GM19372 (cell line): ENCODE data around the gene CUTC.
A peak's percentile ranks its signal among the peaks of the same experiment; 100 is the strongest.
"Not testable (repeated sequence)": the region's sequence is repeated elsewhere in the genome, so short reads cannot be mapped to it uniquely, and the experiment has no call there.

Experiments used
- ATAC-seq: cut with Tn5 transposase; IDR thresholded peaks from one replicate; pipeline ENCODE4 v1.9.1; 2021; ENCODE audit warnings: mild to moderate bottlenecking, low read depth, moderate library complexity; ENCODE audit not compliant: unreplicated experiment

Gene CUTC, protein sequence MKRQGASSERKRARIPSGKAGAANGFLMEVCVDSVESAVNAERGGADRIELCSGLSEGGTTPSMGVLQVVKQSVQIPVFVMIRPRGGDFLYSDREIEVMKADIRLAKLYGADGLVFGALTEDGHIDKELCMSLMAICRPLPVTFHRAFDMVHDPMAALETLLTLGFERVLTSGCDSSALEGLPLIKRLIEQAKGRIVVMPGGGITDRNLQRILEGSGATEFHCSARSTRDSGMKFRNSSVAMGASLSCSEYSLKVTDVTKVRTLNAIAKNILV

DNA sequence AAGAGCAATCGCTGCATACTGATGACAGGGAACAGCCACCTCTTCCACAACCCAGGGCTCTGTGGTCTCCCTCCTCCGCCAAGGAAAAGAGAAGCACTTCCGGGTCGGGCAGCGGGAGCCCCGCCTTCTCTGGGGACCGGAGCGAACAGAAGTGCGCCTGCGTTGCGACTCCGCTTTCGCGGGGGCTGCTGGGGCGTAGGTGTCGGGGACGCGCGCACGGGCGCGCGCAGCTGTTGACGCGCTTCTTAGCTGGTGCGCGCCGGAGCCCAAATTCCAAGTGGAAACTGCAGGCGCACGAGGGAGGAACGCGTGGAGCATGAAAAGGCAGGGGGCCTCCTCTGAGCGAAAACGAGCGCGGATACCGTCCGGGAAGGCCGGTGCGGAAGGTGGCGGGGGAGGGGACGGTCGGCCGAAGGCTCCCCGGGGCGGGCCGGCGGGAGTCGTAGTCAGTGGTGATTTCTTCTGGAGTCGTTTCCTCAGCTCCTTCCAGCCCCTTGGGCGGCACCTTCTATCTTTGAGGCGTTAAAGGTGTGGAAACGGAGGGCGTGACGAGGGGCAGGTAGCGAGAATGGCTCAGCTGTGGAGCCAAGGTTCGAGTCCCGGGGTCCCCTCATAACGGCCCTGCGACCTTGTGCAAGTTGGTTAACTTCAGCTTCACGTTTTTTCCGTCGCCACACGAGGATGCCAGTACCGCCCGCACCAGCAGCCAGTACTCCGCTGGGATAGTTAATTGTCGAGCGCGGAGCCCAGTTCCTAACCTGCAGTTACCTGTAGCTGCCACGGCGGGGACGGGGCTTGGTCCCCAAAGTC is at the start of gene CUTC, which contains the start of gene COX15:
Gene CUTC (plus strand): TSS at position 202 of the 810 bp plus-strand sequence. CDS start 115 bp downstream, at position 317.
Gene COX15 (minus strand): TSS at position 95 of the 810 bp plus-strand sequence. CDS start 78 bp downstream, at position 17.
- ATAC-seq = peak; percentile 78

DNA sequence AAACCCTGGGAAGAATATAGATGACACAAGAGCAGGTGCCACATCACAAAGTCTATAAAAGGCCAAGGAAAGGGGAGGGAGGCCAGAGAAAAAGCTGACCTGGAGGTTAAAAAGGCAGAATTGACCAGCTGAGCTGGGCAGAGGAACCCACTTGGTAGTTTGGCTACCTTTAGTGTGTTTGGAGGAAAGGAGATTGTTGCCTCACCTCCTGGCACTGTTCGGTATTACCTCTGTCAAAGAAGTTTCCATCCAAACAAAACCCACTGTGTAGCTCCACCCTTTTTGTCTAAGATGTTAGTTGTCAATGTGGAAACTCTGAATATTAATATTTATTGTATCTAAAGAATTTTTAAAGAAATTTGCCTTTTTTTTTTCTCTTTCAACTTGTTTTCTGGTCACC is 49.3 kb upstream of the CUTC start:
- ATAC-seq = no peak

- ATAC-seq = peak; percentile 61
Observed at GRCh38 chr10:99685597-99685967, 46.5 kb upstream of the CUTC start.

DNA sequence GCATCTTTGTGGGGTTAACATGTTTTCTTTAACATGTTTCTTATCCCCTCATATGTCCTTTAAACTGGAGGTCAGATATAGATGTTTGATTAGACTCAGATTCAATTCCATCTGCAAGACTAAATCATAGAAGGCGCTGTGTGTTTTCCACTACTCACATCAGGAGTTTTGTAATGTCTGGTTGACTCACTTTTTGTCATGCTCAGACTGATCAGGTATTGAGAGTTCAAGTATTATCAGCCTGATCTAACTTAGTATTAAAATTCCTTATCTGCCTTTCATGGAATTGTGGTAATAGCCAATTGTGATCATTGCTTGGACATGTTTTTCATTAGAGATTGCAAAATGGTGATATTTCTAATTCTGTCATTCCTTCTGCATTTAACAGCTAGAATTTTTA is 42.6 kb upstream of the CUTC start:
- no peak for ATAC-seq

DNA sequence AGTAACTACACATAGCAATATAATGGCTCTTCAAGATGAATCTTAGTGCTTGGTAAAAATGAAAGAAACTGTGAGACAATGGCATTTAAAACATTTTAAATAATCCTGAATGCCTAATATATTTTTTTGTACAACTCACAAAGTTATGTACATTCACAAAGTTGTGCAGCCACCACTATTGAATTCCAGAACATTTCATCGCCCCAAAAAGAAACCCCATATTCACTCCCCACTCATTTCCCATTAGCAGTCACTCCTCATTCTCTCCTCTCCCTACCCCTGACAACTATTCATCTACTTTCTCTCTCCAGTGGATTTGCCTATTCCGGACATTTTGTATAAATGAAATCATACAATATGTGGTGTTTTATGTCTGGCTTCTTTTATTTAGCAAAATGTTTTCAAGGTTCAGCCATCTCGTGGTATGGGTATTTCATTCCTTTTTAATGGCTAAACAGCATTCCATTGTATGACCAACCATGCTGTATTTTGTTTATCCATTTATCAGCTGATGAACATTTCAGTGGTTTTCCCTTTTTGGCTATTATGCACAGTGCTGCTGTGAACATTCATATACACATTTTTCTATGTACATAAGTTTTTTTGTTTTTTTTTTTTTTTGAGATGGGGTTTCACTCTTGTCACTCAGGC is 38.0 kb upstream of the CUTC start:
- ATAC-seq = no peak

GRCh38 chr10:99695761-99696160 is 36.3 kb upstream of the CUTC start:
- no peak for ATAC-seq

- ATAC-seq = no peak
Observed at GRCh38 chr10:99698504-99699080, 33.4 kb upstream of the CUTC start.

DNA sequence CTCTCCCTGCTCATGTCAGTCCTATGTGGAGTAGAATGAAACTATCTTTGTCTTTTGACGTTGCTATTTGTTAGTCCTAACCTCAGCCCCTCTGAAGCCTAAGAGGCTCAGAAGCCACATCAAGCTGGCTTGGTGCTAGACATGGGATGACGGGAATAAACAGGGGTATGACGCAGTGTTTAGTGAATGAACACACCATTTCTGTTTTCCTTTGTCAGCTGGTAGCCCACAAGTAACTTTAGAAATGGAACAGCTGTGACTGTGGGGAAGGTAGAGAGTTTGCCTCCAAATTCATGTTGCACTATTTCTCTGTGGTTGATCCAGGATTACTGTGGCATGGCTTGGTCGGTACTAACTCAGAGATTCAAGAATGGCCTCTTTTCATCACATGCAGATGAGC is 31.4 kb upstream of the CUTC start:
- no peak for ATAC-seq

DNA sequence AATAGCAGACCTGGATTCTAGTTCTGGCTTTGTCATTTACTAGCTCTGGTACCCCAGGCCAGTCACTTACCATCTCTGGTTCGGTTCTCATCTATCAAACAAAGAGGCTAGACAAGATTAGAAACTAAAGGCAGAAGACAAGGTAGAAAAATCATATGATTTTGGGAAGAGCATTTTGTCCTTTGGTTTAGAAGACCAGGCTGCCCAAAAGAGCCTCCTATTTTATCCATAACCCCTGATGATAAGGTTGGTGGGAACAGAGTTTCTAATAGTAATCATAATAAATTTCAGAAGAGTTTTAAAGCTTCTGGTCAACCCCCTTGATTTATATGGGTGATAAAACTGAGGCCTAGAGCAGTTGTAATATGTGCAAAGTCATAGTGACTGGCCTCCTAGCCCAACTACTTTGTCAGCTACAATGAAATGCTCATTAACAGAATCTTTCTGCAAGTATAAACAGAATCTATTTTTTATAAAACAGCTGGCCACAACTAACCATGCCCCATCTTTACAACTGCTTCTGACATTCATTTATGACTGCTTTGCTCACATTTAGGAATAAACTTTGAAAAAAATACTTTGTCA is 23.5 kb upstream of the CUTC start:
- no peak for ATAC-seq

- no peak for ATAC-seq
Observed at GRCh38 chr10:99709480-99710229, 22.4 kb upstream of the CUTC start.

DNA sequence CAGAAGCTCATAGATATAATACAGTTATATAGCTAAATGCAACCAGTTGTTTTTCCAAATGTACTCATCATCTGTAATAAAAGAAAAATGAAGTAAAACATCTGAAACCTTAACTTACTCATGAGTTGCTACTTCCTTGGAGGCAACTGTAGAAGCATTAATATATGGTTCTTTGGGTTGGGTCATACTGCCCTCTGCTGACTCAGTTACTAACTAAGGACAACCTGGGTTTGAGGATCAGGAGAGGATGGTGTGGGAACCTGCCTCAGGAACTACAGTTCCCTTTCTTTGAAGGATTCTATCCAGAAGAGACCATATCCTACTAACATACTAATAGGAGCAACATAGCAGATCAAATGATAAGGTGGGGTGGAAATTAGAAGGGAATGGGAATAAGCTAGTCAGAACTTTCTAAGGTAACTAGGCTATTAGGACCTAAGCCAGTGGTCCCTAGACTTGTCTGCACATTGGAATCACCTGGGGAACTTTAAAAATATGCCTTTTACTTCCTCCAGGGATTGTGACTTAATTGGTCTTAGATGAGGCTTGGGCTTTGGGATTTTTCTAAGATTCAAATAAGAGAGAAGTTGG is 20.8 kb upstream of the CUTC start:
- no peak for ATAC-seq

DNA sequence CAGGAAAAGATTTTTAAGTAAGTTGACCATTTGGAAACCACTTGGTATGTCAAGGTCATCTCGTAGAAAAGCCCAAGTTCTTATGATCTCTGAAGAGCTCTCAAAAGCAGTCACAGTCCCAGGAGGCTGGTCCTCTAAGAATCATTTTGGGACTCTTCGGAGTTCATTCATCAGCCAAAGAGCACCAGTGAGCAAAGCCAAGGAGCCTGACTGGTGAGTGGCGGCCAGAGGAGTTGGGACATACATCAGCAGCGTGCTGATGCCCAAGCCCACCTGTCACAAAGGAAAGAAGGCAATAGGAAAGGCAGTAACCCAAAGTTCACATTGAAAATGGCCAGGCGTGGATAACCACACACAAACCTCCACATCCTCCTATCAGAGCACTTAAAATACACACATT is 17.6 kb upstream of the CUTC start:
- no peak for ATAC-seq

DNA sequence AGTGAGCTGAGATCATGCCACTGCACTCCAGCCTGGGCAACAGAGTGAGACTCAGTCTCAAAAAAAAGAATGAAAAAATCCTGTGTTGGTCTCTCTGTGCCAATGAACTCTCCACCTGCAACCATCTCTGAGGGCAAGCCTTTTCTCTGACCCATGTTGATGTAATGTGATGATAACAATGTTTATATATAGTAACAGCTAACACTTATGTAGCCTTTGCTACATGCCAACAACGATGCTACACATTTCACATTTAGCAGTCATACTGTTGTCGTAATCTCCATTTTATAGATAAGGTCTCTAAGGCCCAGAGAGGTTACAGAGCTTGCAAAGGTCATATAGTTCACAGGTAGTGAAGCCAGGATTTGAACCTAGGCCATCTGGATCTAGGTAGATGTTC is 11.6 kb upstream of the CUTC start:
- ATAC-seq = no peak

GRCh38 chr10:99730026-99730425 is 2.0 kb upstream of the CUTC start:
- no peak for ATAC-seq

- ATAC-seq = peak; percentile 26
Observed at GRCh38 chr10:99731306-99732032, 565 bp upstream of the CUTC start.

DNA sequence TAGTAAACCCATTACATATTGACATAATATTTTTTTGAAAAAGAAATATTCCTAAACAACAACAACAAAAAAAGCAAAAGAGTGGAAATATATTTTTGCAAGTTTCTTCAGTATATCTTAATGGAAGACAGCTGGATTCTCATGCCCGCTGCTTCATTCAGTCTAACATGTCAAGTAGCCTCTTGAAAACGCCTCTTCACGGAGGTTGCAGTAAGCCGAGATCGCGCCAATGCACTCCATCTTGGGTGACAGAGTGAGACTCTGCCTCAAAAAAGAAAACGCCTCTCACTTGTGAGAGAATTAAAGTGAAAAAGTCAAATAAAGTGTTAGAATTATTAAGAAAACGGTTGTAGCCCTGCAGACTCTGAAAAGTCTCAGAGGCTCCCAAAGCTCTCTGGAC is 1.3 kb downstream of the CUTC start:
- no peak for ATAC-seq

GRCh38 chr10:99734111-99734510 is 2.1 kb downstream of the CUTC start:
- ATAC-seq = not testable (repeated sequence)

DNA sequence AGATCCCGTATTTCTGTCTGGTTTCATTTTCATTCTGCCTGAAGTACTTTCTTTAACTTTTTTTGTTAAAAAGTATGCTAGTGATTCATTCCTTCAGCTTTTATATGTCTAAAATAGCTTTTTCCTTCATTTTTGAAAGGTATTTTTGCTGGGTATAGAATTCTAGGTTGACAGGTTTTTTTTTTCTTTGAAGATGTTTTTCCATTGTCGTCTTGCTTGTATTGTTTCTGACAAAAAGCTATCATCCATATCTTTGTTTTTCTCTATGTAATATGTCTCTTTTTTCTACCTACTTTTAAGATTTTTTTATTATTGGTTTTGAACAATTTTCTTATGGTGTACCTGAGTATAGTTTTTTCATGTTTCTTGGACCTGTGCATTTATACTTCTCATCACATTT is 8.2 kb downstream of the CUTC start:
- ATAC-seq = no peak
